HG03196 (cell line): ENCODE data around the gene TMEM128.
"Not testable (repeated sequence)": the region's sequence is repeated elsewhere in the genome, so short reads cannot be mapped to it uniquely, and the experiment has no call there.

Experiments
- ATAC-seq: cut with Tn5 transposase; IDR thresholded peaks from one replicate; pipeline ENCODE4 v1.9.1; 2021; ENCODE audit not compliant: unreplicated experiment

TMEM128 gene

GRCh38 chr4:4200624-4201023, 47.4 kb downstream of the TMEM128 start:
- ATAC-seq: no peak

- no peak for ATAC-seq
Measured at GRCh38 chr4:4195354-4195753, 52.7 kb downstream of the TMEM128 start.

- ATAC-seq: not testable (repeated sequence)
Measured at GRCh38 chr4:4188557-4188956, 59.5 kb downstream of the TMEM128 start.
